Esophagus muscularis mucosa (tissue), 4 donors: ENCODE measurements around the gene ADAD1. TPM values are rescaled to one million over a fixed set of nuclear protein-coding genes. Genes with fewer than 3 reads are reported as not detected.

Experiments used
- DNase-seq: peaks from one replicate; pipeline ENCODE4 v3.0.0-alpha.2; 2017; ENCODE audit errors: extremely low spot score
- H3K27ac ChIP-seq, 4 donors: fragments of 200-600 bp; sonication (generic); replicated peaks in 1 of 4; 1 replicate in 3 of 4; 2 replicates in 1 of 4; pipeline ENCODE4 v1.5.1; 2016 to 2019; ENCODE audit warnings: mild to moderate bottlenecking in 1 of 4
- H3K27me3 ChIP-seq, 4 donors: fragments of 200-600 bp; sonication (generic); one replicate each; pipeline versions ENCODE4 v1.5.1 to v1.6.0; 2016 to 2019
- H3K36me3 ChIP-seq, 4 donors: fragments of 200-600 bp; sonication (generic); one replicate each; pipeline ENCODE4 v1.5.1; 2016 to 2019
- H3K4me1 ChIP-seq, 4 donors: fragments of 200-600 bp; sonication (generic); one replicate each; pipeline ENCODE4 v1.5.1; 2016 to 2019
- H3K4me3 ChIP-seq, 4 donors: fragments of 200-600 bp; sonication (generic); 1 replicate in 2 of 4; 2 replicates in 2 of 4; pipeline ENCODE4 v1.5.1; 2016 to 2019; ENCODE audit warnings: mild to moderate bottlenecking in 4 of 4, moderate library complexity in 1 of 4
- H3K9me3 ChIP-seq, 4 donors: fragments of 200-600 bp; sonication (generic); 1 replicate in 3 of 4; 2 replicates in 1 of 4; pipeline ENCODE4 v1.5.1; 2016 to 2019
- EP300 ChIP-seq: sonication (generic); formaldehyde crosslinking; IDR thresholded peaks from one replicate; pipeline ENCODE4 v1.6.1; 2017; ENCODE audit warnings: antibody characterized with exemption
- POLR2A ChIP-seq: fragments of 450-650 bp; IDR thresholded peaks from one replicate; pipeline ENCODE4 v1.6.1; 2017; ENCODE audit warnings: antibody characterized with exemption, moderate library complexity, mild to moderate bottlenecking, low read depth
- POLR2AphosphoS5 ChIP-seq, 2 donors: sonication (generic); formaldehyde crosslinking; IDR thresholded peaks; one replicate each; pipeline ENCODE4 v1.6.1; 2017; ENCODE audit warnings: antibody characterized with exemption in 2 of 2
- WGBS: methylation state at CpG from one replicate; pipeline ENCODE4 v1.1.5; 2018; 5-methylcytosine and 5-hydroxymethylcytosine counted together
- intact Hi-C: fragments of 100-400 bp; cut with DNase I; formaldehyde crosslinking; loops from one replicate; pipeline ENCODE4 v1.15.1; 2023
- total RNA-seq, 4 donors: library from RNA; depleted of rRNA; stranded (reverse); fragments of >200 nt; gene quantifications; one replicate each; pipeline versions ENCODE4 v1.1.0 to v1.2.1, GENCODE V29; 2016
- TF ChIP-seq, protein P1 (sequence below), 3 experiments: fragments of 200-600 bp in 2 of 3; fragments of 450-650 bp in 1 of 3; sonication (generic) in 2 of 3; IDR thresholded peaks; one replicate each; pipeline ENCODE4 v1.5.1; 2017 to 2019; ENCODE audit warnings: antibody characterized with exemption in 3 of 3, mild to moderate bottlenecking in 2 of 3, moderate library complexity in 1 of 3

ADAD1 gene
- total RNA-seq: not detected

DNA sequence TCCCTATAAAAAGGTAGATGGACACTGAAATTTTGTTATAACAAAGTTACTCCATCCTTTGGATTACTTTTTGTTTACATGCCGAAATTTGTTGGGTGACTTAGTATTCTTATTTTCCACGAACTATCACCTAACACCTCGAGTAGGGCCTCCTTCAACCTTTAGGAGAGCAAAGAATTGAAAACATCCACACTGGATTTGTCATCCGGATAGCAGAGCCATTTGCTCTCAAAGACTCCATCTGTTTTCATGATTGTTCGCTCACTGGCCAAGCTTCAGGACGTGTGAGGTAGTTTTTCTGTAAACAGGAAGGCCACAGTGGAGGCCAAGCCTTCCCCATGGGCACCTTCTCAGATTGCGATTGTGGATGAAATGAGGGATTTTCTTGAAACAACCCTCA, at the start of gene ADAD1:
Gene ADAD1, plus strand, starts transcription at position 301 of the 400 bp plus-strand sequence. CDS start 1,059 bp downstream, outside the sequence.
- 93% methylated on average over 7 of the region's 7 CpGs for WGBS

DNA sequence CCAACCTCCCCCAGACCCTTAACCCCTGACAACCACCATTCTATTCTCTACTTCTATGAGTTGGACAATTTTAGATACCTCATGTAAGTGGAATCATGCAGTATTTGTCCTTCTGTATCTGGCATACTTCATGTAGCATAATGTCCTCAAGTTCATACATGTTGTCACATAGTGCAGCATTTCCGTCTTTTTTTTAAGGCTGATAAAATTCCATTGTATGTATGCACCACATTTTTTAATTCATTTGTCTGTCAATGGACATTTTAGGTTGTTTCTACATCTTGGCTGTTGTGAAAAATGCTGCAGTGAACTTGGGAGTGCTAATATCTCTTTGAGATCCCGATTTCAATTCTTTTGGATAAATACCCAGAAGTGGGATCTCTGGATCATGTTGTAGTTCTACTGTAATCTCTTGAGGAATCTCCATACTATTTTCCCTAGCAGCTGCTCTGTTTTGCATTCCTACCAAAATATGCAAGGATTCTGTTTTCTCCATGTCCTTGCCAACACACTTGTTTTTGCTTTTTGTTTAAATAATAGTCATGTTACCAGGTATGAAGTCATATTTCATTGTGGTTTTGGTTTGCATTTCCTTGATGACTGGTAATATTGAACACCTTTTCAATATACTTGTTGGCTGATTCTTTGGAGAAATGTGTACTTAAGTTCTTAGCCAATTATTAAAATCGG, 48.8 kb upstream of the ADAD1 start:
- Histone ChIP-seq H3K27me3 (no peaks in the 10 kb centered on the region), H3K27ac (no peak overlapping the region), H3K9me3 (no peaks in the 10 kb centered on the region), H3K36me3 (peaks cover 10 to 83% (median 31%) of the 10 kb centered on the region in 4 donors), H3K4me3 (no peak overlapping the region), H3K4me1 (no peaks in the 10 kb centered on the region)
- DNase-seq: no peak
- intact Hi-C loops: no loop called here
- TF ChIP-seq, protein P1, sequence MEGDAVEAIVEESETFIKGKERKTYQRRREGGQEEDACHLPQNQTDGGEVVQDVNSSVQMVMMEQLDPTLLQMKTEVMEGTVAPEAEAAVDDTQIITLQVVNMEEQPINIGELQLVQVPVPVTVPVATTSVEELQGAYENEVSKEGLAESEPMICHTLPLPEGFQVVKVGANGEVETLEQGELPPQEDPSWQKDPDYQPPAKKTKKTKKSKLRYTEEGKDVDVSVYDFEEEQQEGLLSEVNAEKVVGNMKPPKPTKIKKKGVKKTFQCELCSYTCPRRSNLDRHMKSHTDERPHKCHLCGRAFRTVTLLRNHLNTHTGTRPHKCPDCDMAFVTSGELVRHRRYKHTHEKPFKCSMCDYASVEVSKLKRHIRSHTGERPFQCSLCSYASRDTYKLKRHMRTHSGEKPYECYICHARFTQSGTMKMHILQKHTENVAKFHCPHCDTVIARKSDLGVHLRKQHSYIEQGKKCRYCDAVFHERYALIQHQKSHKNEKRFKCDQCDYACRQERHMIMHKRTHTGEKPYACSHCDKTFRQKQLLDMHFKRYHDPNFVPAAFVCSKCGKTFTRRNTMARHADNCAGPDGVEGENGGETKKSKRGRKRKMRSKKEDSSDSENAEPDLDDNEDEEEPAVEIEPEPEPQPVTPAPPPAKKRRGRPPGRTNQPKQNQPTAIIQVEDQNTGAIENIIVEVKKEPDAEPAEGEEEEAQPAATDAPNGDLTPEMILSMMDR (IDR thresholded peaks at IDR 0.05): no peak
- TF ChIP-seq POLR2AphosphoS5 (IDR thresholded peaks at IDR 0.05) (no peak), POLR2A (no peak), EP300 (no peak)
- whole genome bisulfite sequencing: 90% methylated on average over 3 of the region's 3 CpGs

More for the DNA sequence above, at the start of gene ADAD1:
- Histone ChIP-seq H3K36me3 (no peaks in the 10 kb centered on the region), H3K4me3 (no peak within 1 kb of the TSS), H3K4me1 (no peaks in the 10 kb centered on the region), H3K9me3 (no peaks in the 10 kb centered on the region), H3K27ac (no peak within 1 kb of the TSS), H3K27me3 (no peaks in the 10 kb centered on the region)
- no peak for TF ChIP-seq EP300
- TF ChIP-seq POLR2AphosphoS5 (IDR thresholded peaks at IDR 0.05): no peak
- TF ChIP-seq, protein P1 (IDR thresholded peaks at IDR 0.05): no peak
- no peak for TF ChIP-seq POLR2A
- DNase-seq: no peak
- intact Hi-C loops: no loop called here

DNA sequence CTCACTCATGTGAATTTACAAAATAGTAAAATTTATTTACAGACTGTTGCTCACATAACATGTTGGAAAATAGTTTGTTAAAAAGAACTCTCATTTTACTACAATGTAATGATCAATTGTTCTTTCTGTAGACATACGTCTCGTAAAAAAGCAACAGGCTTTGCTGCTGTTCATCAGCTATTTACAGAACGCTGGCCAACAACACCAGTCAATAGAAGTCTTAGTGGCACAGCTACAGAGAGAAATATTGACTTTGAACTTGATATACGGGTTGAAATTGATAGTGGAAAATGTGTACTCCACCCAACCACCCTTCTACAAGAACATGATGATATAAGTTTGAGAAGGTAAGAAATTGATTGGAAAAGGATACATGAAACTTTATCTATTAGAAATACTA, 47.6 kb upstream of the ADAD1 start:
- intact Hi-C loops: no loop called here
- no peaks in the 10 kb centered on the region for H3K27me3 ChIP-seq
- no peak overlapping the region for H3K27ac ChIP-seq
- WGBS: 88% methylated on average over 4 of the region's 4 CpGs
- no peak for TF ChIP-seq POLR2A
- TF ChIP-seq, protein P1 (IDR thresholded peaks at IDR 0.05): no peak
- TF ChIP-seq POLR2AphosphoS5 (IDR thresholded peaks at IDR 0.05): no peak
- TF ChIP-seq EP300: no peak
- no peak for DNase-seq
- H3K4me3 ChIP-seq: no peak overlapping the region
- no peaks in the 10 kb centered on the region for H3K4me1 ChIP-seq
- H3K9me3 ChIP-seq: no peaks in the 10 kb centered on the region
- peaks cover 10 to 86% (median 40%) of the 10 kb centered on the region in 4 donors for H3K36me3 ChIP-seq

DNA sequence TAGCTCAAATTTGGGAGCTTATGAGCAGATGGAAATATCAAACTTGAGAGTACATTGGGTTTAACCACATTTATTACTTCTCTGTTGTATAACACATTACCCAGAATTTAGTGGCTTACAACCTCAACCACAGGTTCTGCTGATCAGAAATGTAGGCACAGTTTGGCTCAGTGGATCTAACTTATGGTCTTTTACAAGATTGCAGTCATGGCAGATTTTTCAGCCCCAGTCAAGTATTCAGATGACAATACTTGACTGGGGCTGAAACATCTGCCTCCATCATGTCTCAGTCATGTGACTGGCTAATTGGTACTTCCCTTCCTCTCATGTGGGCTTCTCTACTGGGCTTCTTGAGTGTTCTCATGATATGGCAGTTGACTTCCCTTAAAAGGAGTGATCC, 44.0 kb upstream of the ADAD1 start:
- no peak for TF ChIP-seq POLR2A
- TF ChIP-seq POLR2AphosphoS5 (IDR thresholded peaks at IDR 0.05): no peak
- TF ChIP-seq, protein P1 (IDR thresholded peaks at IDR 0.05): no peak
- TF ChIP-seq EP300: no peak
- no peak overlapping the region for H3K27ac ChIP-seq
- no peak overlapping the region for H3K4me3 ChIP-seq
- DNase-seq: no peak
- intact Hi-C loops: no loop called here
- H3K27me3 ChIP-seq: no peaks in the 10 kb centered on the region
- no peaks in the 10 kb centered on the region for H3K4me1 ChIP-seq
- no peaks in the 10 kb centered on the region for H3K9me3 ChIP-seq
- peaks cover 15 to 89% (median 41%) of the 10 kb centered on the region in 4 donors for H3K36me3 ChIP-seq

DNA sequence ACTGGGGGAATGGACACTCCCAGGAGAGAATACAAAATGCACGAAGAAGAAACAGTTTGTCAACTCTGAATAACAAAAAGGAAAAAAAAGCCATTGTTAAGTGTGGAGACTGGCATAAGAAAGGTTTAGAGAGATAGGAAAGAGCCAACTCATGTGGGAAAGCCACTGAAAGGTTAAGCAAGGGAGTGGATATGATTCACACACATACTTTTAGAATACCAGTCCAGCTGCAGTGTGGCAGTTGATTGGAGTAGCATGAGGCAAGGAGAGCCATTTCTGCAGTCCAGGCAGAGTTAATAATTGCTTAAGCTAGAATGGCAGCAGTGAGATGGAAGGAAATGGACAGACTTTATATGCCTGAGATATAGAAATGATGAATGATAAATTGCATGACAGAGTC, 36.9 kb upstream of the ADAD1 start:
- intact Hi-C loops: no loop called here
- TF ChIP-seq, protein P1 (IDR thresholded peaks at IDR 0.05): no peak
- no peak for TF ChIP-seq POLR2AphosphoS5 (IDR thresholded peaks at IDR 0.05)
- no peak for TF ChIP-seq POLR2A
- TF ChIP-seq EP300: no peak
- WGBS: 71% methylated on average over 1 of the region's 1 CpG
- no peak for DNase-seq
- H3K4me1 ChIP-seq: no peaks in the 10 kb centered on the region
- H3K4me3 ChIP-seq: no peak overlapping the region
- no peak overlapping the region for H3K27ac ChIP-seq
- no peaks in the 10 kb centered on the region for H3K27me3 ChIP-seq
- H3K36me3 ChIP-seq: peaks cover 4 to 74% (median 24%) of the 10 kb centered on the region in 4 donors
- no peaks in the 10 kb centered on the region for H3K9me3 ChIP-seq
